Mesangial cell (primary cell): Measurements from ENCODE around the gene WNK2. TPM values are rescaled to one million over a fixed set of nuclear protein-coding genes. Genes with fewer than 3 reads are reported as not detected.

Experiments used
- total RNA-seq: library from RNA; depleted of rRNA; stranded (reverse); fragments of >200 nt; gene quantifications from 2 replicates; pipeline ENCODE4 v1.2.3, GENCODE V29; 2015

Gene WNK2
- 0.13 and 0.33 TPM in 2 replicates for total RNA-seq

GRCh38 chr9:93183663-93184431 is at the start of gene WNK2:
Gene WNK2 (plus strand): TSS chr9:93184139. CDS start chr9:93184930, 791 bp downstream.

Other genes with a start within 250 kb of the WNK2 start
- gene FGD3, start 236.6 kb upstream of the WNK2 start, total RNA-seq: under 0.01 TPM in 2 replicates
- 2.8 and 8.9 TPM in 2 replicates for gene SUSD3, start 125.4 kb upstream of the WNK2 start, total RNA-seq
- gene CARD19, start 87.9 kb upstream of the WNK2 start, total RNA-seq: 76.9 and 94.8 TPM in 2 replicates
- 66.6 and 75.7 TPM in 2 replicates for gene NINJ1, start 49.9 kb upstream of the WNK2 start, total RNA-seq